NT2/D1 (cell line): Measurements from ENCODE around the gene STAG1.
"Not testable (repeated sequence)": the region's sequence is repeated elsewhere in the genome, so short reads cannot be mapped to it uniquely, and the experiment has no call there.

Experiments used
- DNase-seq: peaks from one replicate; pipeline ENCODE4 v3.0.0-alpha.2; 2011; ENCODE audit warnings: low read depth, low spot score
- H3K27me3 ChIP-seq: 2 replicates; pipeline ENCODE4 v1.6.0; 2011; ENCODE audit warnings: mild to moderate bottlenecking; ENCODE audit not compliant: insufficient read length, insufficient read depth
- H3K36me3 ChIP-seq: 2 replicates; pipeline ENCODE4 v1.6.1; 2011; ENCODE audit warnings: mild to moderate bottlenecking, low read length, mixed read lengths; ENCODE audit not compliant: insufficient read depth, insufficient read length
- H3K4me1 ChIP-seq: 2 replicates; pipeline ENCODE4 v1.5.1; 2011; ENCODE audit not compliant: insufficient read depth, insufficient read length
- H3K4me3 ChIP-seq: 2 replicates; pipeline ENCODE4 v1.5.1; 2011; ENCODE audit warnings: low read depth; ENCODE audit not compliant: insufficient read length
- H3K9ac ChIP-seq: 2 replicates; pipeline ENCODE4 v1.6.0; 2011; ENCODE audit warnings: low read depth; ENCODE audit not compliant: insufficient read length
- H3K9me3 ChIP-seq: 2 replicates; pipeline ENCODE4 v1.5.1; 2011; ENCODE audit warnings: mild to moderate bottlenecking, low read length; ENCODE audit not compliant: insufficient read depth
- SUZ12 ChIP-seq: IDR thresholded peaks from 2 replicates; pipeline ENCODE4 v1.6.1; 2011; ENCODE audit not compliant: insufficient read length, insufficient read depth; ENCODE audit errors: extremely low read depth
- YY1 ChIP-seq: IDR thresholded peaks from 2 replicates; pipeline ENCODE4 v1.6.1; 2011; ENCODE audit not compliant: insufficient read length, insufficient read depth
- ZNF274 ChIP-seq: IDR thresholded peaks from 2 replicates; pipeline ENCODE4 v1.6.1; 2011; ENCODE audit warnings: mild to moderate bottlenecking, low read depth, low read length

STAG1 gene

DNA sequence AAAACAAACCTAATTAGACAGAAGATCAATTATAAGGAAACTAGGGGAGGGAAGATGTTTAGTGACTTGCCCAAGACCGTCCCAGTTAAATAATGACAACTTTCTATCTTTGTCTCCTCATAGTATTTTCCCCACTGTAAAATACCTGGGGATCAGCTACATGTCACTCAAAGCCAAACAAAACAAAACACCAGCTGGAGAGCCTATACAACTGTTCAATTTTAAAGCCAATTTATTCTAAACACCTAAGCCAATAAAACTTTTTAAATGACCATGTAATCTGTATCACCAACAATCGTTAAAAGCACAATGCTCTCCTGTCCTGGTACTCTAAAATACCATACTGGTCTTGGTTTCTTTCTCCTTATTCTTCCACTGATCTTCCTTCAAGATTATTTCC, 168.4 kb downstream of the STAG1 start:
- Histone ChIP-seq H3K27me3 (no peaks in the 10 kb centered on the region), H3K9me3 (no peaks in the 10 kb centered on the region), H3K4me3 (no peak overlapping the region), H3K36me3 (peaks cover 6% of the 10 kb centered on the region), H3K9ac (no peak overlapping the region), H3K4me1 (no peaks in the 10 kb centered on the region)
- no peak for TF ChIP-seq YY1
- DNase-seq: no peak

DNA sequence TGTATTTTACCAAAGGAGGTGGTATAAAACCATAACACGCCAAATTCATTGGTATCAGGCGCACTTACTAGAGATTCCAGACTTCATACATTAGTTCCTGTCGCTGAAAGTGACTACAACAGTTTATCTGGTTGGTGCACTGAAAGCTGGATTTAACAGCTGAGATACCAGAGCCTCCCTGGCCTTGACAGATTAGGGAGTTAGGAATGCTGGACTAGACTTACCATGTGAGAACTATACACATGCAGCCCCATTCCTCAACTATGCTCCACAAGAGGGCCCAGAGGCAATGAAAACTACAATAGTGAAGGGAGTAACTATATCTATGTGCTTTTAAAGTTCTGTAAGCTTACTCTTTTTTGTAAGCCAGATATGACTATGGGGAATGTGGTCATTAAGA, 174.4 kb downstream of the STAG1 start:
- Histone ChIP-seq H3K9me3 (no peaks in the 10 kb centered on the region), H3K4me3 (no peak overlapping the region), H3K27me3 (no peaks in the 10 kb centered on the region), H3K9ac (no peak overlapping the region), H3K36me3 (no peaks in the 10 kb centered on the region), H3K4me1 (no peaks in the 10 kb centered on the region)
- no peak for DNase-seq
- no peak for TF ChIP-seq SUZ12
- TF ChIP-seq YY1: no peak
- no peak for TF ChIP-seq ZNF274

DNA sequence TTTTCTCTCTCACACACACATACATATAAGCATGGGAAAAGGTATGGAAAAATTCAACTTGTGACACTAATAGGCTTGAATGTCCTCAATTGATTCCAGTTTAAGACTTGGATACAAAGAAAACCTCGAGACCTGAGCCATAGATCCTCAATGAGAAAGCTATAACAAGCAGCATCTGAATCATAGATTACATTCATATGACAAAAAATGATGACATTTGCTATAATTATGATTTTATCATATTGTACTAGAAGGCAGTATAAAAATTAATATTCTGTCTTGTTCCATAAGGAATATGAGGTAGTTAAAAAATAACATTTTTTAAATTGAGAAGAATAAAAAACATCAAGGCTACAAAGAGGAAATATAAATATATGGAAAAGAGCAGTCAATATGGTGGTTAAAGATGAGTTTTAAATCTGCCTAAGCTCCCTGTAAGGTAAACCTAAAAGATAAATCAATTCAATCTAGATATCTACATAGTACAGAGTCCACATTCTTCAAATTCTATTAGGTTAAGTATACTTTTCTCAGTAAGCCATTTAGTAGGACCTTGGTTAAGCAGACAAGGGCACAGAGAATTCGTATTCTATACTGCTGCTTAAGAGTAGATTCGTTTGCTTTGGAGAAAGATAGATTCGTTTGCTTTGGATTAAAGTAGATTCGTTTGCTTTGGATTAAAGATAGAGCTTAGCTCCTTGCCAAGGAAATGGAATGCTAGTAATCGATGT, 175.7 kb downstream of the STAG1 start:
- TF ChIP-seq SUZ12 (no peak), YY1 (no peak), ZNF274 (no peak)
- Histone ChIP-seq H3K27me3 (no peaks in the 10 kb centered on the region), H3K9ac (no peak overlapping the region), H3K4me3 (no peak overlapping the region), H3K36me3 (no peaks in the 10 kb centered on the region), H3K4me1 (no peaks in the 10 kb centered on the region), H3K9me3 (no peaks in the 10 kb centered on the region)
- DNase-seq: no peak

DNA sequence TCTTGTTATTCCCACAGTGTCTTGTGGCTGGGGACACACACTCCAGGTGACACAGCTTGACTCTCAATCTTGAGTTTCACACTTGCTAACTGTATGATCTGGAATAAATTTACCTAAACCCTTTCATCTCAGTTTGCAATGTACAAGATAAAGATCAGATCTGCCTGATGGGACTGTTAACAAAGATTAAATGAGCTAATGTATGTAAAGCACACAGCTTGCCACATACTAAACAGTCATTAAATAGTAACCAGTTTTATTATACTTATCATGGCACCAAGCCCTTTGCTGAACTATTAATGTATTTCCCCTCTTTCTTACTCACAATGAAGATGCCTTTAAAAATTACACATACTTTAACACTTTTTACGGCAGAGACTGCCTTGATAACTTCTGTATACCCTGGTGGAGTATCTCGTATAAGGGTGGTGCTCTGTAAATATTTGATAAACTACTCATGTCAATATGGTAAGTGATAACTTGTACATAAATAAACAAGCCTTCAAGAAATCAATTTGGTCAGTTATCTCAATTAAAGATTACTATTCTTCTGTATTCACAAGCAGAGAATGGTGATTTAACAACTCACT, 184.5 kb downstream of the STAG1 start:
- H3K36me3 ChIP-seq: no peaks in the 10 kb centered on the region
- DNase-seq: no peak
- no peak overlapping the region for H3K9ac ChIP-seq
- H3K27me3 ChIP-seq: no peaks in the 10 kb centered on the region
- TF ChIP-seq YY1 (no peak), ZNF274 (no peak), SUZ12 (no peak)
- no peaks in the 10 kb centered on the region for H3K4me1 ChIP-seq
- no peak overlapping the region for H3K4me3 ChIP-seq
- no peaks in the 10 kb centered on the region for H3K9me3 ChIP-seq

DNA sequence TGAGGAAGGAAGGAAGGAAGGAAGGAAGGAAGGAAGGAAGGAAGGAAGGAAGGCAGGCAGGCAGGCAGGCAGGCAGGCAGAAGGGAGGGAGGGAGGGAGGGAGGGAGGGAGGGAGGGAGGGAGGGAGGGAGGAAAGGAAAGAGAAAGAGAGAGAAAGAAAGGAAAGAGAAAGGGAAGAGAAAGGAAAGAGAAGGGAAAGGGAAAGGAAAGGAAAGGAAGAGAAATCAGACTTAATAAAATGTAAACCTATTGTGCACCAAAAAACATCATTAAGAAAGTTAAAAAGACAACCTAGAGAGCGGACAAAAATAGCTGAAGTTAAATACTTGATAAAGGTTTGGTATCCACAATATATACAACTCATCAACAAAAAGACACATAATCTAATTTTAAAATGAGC, 187.2 kb downstream of the STAG1 start:
- H3K4me1 ChIP-seq, H3K36me3 ChIP-seq, DNase-seq, H3K4me3 ChIP-seq, H3K9ac ChIP-seq, H3K9me3 ChIP-seq, H3K27me3 ChIP-seq: not testable (repeated sequence)

DNA sequence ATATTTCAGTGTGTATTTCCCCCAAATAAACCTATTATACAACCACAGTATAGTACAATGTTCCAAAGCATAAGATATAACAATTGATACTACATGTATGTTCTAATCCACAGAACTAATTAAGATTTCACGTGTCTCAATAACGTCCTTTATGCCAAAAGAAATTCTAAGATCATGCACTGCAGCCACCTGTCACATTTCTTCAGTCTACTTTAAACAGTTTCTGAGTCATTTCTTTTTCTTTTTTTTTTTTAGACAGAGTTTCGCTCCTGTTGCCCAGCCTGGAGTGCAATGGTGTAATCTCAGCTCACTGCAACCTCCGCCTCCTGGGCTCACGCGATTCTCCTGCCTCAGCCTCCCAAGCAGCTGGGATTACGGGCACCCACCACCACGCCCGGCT, 190.2 kb downstream of the STAG1 start:
- no peaks in the 10 kb centered on the region for H3K9me3 ChIP-seq
- no peaks in the 10 kb centered on the region for H3K4me1 ChIP-seq

DNA sequence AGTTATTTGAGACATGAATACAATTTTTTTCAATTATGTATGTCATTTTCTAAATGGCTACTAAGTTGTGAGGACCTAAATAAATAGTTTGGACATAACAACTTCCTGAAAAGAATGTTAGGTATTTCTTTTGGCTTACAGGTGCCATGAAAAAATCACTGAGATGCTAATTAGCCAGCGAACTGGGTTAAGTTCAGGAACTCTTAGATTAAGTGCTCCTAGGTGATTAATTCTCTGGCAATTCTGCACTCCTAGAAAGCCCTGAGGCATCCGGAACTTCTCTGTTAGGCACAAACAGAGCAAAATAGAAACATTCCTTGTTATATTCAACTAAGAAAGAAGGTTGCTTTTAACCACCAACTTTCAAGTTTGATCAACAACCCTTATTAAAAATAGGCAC, 192.3 kb downstream of the STAG1 start:
- no peak for DNase-seq
- TF ChIP-seq ZNF274 (no peak), SUZ12 (no peak), YY1 (no peak)

More for the DNA sequence above, 190.2 kb downstream of the STAG1 start:
- H3K36me3 ChIP-seq: no peaks in the 10 kb centered on the region
- no peaks in the 10 kb centered on the region for H3K27me3 ChIP-seq
- TF ChIP-seq ZNF274: no peak
- TF ChIP-seq YY1: no peak
- no peak for TF ChIP-seq SUZ12
- H3K4me3 ChIP-seq: no peak overlapping the region
- no peak overlapping the region for H3K9ac ChIP-seq
- no peak for DNase-seq

DNA sequence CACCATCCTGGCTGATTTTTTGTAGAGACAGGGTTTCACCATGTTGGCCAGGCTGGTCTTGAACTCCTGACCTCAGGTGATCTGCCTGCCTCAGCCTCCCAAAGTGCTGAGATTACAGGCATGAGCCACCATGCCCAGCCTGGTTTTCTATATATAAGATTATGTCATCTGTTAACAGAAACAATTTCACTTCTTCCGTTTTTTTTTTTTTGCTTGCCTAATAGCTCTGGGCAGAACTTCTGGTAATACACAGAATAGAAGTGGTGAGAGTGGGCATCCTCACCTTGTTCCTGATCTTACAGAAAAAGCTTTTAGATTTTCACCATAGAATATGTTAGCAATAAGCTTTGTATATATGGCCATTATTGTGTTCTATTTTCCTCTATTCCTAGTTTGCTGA, 202.7 kb downstream of the STAG1 start:
- not testable (repeated sequence) for DNase-seq, H3K27me3 ChIP-seq

More for the DNA sequence above, 192.3 kb downstream of the STAG1 start:
- H3K36me3 ChIP-seq: no peaks in the 10 kb centered on the region
- no peaks in the 10 kb centered on the region for H3K4me1 ChIP-seq
- H3K27me3 ChIP-seq: no peaks in the 10 kb centered on the region
- H3K9me3 ChIP-seq: no peaks in the 10 kb centered on the region
- no peak overlapping the region for H3K4me3 ChIP-seq
- no peak overlapping the region for H3K9ac ChIP-seq

More for the DNA sequence above, 202.7 kb downstream of the STAG1 start:
- H3K36me3 ChIP-seq, H3K9me3 ChIP-seq, H3K4me1 ChIP-seq, H3K4me3 ChIP-seq, H3K9ac ChIP-seq: not testable (repeated sequence)
